HG03097 (cell line): ENCODE data around the gene KIF12.

ENCODE experiments used
- ATAC-seq: cut with Tn5 transposase; IDR thresholded peaks from one replicate; pipeline ENCODE4 v1.9.1; 2021; ENCODE audit not compliant: unreplicated experiment, low FRiP score

KIF12 gene

DNA sequence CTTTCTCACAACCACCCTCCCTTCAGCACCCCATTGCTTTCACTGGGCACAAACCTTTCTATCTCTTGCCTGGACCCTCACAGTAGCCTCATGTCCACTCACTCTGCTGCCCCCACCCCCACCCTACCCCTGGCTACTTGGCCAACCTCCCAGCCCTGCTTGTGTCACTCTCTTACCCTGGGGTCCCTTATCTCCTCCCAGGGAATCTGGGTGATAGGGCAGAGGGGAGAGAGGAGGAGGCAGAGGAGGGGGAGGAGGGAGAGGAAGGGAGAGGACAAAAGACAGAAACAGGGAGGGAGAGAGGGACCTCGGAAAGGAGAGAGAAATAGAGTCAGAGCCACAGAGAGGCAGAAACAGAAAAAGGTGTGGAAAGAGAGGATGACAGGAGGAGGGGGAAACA lies 25.0 kb upstream of the KIF12 start:
- no peak for ATAC-seq

DNA sequence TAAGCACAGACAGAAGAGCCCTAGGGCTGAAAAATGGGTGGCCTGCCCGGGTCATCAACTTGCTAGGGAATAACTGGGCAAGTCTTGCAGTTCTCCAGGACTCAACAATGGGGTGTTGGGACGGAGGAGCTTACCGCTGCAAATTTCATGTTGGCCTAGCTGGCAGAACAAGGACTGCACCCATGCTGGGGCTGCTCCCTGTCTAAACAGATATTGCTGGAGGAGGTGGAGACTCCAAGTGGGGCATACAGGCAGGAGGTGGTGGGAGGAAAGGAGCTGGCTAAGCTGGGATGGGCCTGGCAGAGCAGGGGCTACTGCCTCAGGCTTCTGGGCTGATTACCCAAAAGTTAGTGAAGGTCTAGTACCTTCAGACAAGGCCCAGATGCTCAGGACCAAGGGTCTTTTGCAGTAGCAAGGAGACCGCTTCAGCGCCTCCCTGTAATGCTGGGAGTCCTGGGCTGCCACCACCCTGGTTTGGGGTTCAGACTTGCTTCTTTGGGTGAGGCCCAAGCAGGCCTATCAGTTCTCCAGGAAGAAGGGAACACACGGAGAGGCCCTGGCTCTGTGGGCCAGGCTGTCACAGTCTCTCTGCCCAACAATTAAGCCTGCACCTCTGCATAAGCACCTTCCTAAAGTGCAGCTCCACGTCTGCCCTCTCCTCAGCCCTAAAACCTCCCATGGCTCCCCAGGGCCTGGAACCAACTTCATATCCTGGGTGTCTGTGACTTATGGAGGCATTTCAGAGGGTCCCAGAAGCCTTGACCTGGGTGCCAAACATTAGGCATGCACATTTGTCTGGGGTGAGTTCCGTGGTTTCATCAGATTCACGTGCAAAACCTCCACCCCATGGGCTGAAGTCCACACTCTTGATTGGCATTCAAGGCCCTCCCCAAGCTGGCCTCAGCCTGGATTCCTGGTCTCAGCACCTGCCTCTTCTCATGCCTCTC lies 24.2 kb upstream of the KIF12 start:
- ATAC-seq = no peak

DNA sequence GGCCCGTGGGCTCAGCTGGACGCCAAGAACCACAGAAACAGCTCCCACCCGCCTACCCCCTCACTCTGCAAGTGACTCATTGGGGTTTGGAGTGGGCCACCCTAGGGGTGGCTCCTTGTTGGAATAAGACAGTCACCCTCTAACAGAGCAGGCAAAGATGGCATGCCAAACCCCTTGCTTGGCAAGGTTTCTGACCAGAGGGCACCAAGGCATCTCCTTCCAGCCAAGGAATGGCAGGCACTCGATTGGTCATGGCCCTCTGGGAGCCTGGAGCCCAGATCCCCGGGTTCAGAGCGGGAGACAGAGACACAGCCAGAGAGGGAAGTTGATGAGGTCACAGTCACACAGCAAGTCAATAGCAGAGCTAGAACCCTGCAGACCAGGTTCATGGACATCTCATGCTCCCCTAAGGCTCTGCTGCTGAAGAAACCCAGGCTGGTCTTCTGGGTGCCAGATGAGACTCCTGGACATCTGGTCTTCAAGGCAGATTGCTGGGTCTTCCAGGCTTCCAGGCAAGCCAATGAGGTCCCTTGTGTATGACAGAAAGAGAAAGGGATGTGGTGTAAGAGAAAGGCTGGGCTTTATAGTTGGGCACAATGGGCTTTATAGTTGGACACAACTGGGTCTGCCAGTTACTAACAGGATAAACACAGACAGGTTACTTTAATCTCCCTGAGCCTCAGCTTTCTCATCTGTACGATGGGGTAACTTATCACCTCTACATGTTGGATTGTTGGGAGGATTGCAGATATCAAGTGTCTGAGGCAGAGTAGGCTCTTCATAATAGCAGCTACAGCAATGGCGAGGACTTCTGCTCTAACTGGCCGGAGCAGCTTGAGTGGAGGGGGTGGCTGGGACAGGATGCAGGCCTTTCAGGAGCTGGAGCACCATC lies 23.3 kb upstream of the KIF12 start:
- ATAC-seq = no peak

DNA sequence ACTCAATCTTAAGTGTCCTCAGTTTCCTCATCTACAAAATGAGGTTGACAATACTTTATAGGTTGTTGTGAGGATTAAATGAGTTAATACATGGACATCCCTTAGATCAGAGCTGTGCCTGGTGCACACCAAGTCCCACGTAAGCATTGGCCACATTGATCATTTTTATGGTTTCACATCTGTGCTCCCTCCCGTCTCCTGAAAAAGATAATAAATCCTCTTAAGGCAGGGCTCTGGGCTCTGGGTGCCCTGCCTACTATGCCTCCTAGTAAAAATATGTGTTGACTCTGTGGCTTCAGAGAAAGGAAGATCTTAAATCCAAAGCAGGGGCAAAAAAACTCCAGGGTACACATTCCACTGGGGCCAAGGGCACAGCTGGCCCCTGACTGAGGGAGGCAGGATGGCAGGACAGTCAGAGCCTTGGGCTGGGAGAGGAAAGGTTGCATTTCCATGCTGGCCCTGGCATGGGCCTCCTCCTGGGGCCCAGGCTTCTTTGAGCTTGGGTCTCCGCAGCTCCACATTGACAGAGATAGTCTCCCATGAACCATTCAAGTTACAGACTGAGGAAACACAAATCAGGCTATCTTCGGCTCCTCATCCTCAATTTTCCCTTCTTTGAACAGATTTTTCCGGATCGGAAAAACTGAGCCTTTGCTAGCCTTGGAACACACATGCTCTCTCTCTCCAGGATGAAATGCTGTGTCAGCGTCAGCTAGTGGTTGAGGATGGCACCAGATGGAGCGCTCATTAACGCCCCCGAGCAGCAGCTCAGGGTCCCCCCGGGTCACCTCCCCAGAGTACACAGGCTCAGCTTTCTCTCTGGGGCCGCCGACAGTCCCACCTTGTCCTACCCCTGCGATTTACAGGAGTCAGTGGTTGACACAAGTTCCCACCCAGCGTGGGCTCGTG lies 22.4 kb upstream of the KIF12 start:
- no peak for ATAC-seq

DNA sequence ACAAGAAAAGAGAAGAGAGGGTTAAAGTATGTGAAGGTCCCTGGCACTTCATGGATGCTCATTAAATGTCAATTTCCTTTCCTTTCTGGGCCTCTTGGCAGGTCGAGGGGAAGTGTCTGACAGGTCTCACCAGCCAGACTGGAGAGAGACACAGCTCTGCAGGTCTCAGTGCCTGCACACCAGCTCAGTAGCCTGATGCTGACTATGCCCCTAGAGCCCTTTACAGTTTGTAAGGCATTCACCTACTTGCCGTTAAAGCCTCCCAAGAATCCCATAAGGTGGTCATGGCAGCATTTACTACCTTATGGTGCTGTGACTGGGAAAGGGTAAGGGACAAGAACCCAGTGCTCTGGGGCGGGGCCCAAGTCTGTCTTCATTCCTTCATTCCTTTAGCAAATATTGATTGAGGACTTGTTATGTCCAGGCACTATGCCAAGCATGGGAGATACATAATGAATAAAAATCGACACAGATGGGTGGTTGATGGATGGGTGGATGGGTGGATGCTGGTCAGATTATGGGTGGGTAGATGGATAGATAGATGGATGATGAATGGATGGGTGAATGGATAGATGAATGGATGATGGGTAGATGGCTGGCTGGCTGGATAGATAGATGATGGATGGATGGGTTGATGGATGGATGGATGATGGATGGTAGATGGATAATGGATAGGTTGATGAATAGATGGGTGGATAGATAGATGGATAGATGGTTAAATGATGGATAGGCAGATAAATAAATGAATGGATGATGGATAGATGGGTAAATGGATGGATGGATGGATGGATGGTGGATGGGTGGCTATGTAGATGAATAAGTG lies 21.3 kb upstream of the KIF12 start:
- no peak for ATAC-seq

DNA sequence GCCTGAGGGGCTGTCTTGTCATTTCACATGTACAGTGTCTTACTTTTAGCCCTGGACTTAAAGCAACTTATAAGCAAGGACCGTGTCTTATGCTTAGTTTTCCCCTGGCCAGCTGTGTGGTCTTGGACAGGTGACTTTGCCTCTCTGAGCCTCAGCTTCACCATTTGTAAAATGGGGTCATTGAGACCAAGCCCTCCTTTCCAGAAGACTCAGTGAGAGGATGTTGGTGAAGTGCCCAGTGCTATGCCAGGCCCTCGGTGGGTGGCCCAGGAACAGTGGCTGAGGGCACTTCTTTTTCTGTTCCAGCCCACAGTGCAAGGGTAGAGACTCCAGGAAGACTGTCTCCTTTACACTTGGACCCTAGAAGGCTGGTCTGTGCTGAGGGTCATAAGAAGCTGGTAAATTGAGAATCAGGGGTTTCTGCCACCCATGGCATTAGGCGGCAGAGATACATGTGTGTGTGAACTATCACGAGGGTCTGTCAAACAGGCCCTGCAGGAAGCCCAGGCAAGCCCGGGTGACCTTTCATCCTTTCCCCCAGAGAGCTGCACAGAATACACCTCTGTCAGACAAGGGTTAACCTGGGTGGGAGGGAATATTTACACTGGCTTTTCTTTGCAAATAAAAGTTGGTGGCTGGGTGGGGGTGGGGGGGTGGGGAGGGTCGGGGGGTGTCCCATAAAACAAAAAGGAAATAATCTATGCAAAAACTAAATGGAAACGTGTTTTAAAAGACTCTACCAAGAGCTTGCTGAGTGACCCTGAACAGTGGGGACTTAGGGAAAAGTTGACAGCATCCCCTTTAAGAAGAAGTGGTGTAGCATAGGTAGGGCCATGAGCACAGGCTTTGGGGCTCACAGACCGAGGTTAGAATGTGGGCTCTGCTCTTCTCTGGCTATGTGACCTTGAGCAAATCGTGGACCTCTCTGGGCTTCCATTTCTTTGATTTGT lies 20.4 kb upstream of the KIF12 start:
- ATAC-seq = no peak

DNA sequence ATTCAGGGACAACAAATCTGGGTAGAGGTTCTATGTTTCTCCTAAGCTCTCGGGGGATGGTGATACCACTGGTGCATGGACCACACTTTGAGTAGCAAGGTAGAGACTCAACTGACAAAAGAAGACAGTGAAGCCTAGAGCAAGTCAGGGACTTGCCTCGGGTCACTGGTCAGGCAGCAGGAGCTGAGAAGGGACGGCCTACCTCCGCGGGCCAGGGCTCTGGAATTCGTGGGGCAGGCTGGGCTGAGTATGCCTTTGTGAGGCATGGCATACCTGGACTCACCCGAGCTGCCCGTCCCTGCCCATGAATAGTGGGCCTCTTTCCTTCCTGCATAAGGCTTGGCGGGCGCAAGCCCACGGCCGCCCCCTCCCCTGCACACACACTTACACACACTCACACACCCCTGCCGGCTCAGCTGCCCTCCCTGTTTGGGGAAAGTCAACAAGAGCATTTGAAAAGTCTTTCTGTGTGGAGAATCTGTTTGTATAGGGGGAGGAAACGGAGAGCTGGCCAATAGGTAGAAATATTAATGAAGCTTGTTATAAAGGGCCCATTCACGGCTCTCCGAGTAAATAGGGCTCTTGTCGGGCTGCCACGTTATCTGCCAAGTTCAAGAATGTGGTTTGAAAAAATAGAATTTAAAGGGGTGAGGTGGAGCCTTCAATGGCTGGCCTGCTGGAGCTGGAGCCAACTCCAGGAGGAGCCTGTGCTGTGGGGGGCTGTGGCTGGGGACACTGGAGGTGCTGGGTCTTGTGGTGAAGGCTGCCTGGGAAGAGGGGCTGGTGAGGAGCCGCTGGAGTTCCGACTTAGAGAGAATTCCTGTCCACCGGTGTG lies 19.1 kb upstream of the KIF12 start:
- no peak for ATAC-seq

DNA sequence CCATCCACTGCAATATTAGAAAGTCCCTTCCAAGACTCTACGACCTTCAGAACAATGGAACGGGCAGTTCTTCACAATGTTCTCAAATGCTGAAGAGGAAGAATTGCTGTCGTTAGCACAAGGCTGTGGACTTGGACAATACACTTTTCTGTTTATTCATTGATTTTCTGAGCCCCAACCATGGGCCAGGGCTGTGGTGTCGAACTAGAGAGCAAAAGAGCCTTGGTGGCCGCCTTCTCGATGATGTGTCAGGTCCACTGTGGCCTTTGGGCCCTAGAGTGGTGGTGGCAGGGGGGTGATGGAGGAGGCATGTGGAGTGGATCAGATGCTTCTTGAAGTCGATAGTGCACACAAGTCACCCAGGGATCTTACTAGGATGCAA lies 18.5 kb upstream of the KIF12 start:
- ATAC-seq = no peak

DNA sequence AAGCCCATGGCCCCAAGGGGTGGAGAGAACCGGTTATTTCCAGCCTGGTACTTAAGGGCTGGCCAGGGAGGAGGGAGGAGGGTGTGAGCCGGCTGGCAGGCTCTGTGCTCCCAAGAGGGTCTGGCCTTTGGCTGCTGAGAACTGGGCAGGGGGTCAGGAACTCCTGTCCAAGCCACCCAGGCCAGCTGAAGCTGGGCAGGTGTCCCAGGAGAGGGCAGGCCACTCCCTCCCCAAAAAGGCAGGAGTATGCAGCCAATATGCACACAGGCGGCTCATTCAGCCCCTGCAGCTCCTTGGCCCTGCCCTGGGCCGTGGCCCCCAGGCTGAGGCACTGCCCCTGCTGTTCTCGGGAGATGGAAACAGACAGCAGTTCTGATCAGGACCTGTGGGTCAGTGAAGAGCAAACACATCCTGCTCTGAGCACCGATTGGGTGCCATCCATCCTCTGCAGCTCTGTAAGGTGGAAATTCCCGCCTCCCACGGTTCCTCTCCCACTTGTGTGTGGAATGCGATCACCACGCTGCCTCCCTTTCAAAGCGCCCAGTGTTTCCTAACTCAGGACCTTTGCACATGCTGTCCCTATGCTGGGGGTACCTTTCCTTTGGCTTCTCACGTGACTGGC lies 17.1 kb upstream of the KIF12 start:
- no peak for ATAC-seq

DNA sequence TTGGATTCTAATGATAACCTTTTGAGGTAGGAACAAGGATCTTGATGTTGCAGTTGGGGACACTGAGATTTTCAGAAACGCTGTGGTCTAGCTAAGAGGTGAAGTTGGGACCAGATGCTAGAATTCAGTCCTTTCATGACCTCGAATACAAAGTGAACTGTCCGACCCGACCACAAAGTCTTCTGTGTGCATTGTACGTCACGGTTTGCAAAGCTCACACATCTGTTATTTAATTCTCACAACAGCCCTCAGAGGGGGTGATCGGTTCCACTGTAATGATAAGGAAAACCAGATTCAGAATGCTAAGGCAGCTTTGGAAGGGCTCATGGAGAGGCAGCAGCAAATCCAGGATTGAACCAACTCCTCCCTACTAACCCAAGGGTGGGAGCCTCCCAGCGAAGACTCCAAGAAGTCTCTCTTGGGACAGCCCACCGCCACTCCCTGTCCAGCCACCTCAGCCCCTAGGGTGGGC lies 16.6 kb upstream of the KIF12 start:
- ATAC-seq = no peak

DNA sequence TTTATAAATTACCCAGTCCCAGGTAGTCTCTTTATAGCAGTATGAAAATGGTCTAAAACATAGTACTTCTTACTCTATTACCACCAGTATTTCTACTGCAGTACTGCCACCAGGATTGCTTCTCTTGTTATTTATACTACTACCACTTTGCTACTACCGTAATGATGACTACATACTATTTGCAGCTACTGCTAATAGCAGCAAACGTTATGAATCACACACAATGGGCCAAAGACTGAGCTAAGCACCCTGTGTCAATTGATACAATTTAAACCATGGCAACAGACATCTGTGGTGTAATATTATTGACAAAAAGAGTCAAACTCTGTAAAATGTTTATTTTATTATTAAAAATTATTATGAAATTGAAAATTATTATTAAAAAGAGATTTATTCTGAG lies 15.3 kb upstream of the KIF12 start:
- no peak for ATAC-seq

DNA sequence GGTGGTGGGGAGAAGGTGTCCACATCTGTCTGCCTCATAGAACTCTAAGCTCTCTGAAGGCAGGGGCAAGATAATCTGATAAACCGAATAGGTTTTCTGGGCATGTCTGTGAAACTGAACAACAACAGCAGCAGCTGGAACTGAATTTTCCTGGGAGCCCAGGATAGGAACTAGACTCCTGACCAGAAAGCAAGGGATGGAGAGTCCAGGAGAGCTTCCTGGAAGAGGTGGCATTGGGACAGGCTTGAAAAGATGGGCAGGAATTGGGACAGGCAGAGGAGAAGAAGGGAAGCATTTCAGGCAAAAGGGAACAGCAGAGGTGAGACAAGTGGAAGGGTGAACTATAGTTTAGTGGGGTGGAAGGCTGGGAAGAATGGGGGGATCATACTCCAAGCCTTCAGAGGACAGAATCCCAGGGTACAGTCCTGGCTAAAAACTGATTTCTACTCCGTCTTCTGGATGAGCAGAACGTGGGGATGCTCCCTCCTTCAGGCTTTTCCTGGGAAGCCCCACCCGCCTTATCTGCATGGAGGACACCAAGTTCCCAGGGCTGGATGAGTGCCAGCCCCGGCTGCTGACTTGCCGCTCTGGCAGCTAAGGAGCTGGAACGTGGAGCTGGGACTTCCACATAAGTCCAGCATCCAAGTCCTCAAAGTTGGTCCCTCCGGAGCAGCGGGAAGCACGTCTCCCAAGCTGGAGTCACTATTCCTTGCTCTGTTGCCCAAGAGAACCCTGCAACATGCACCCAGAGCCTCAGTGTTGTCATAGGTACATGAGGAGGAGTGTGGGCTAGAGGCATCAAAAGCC lies 13.9 kb upstream of the KIF12 start:
- no peak for ATAC-seq

DNA sequence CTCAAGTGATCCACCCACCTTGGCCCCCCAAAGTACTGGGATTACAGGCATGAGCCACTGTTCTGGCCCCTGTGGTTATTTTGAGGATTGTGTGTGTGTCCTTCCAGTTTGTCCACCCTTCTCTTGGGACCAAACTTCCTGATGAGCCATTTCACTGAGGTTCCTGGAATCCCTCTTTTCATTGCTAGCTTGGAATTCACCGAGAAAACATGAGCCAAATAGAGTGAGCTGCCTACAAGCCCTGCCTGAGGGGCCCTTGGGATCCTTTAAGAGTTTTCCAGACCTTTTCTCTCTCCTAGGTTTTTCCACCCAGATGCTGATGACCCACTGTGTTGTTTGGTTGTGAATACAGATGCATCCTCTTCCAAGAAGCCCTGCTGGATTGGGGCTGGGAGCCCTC lies 13.2 kb upstream of the KIF12 start:
- no peak for ATAC-seq

DNA sequence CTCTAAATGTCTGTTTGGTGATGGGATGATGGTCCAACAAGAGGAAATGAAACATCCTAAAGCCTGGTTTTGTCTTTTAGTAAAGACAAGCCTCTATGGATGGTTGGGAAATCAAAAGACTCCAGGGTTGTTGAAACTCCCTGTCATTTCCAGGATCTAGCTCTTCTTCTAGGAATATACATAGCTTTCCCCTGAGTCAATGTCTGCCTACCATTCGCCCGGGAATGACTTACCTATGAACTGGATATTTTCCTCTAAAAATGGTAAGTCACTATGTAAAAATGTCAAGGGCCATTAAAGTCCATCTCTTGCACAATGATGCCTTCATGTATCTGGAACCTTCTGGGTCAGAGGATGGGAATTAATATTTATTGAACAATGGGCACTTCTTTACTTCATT lies 11.1 kb upstream of the KIF12 start:
- ATAC-seq = no peak

DNA sequence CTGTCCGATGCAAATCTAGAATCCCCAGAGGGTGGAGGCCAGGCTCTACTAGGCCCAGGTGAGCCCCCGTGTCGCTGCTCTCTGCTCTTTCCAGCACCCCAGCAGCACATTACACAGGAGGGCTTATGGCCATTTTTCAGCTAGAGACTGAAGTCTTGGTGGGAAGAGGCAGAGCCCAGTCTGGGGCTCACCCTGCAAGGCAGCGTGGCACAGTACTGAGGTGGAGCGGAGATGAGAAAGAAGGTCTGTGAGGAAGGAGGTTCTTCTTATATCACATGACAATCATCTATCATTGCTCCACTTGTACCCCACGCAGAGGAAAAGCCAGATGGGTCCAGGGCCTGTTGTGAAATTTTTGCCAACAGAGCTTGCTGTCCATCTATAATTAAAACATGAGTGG lies 10.0 kb upstream of the KIF12 start:
- no peak for ATAC-seq

DNA sequence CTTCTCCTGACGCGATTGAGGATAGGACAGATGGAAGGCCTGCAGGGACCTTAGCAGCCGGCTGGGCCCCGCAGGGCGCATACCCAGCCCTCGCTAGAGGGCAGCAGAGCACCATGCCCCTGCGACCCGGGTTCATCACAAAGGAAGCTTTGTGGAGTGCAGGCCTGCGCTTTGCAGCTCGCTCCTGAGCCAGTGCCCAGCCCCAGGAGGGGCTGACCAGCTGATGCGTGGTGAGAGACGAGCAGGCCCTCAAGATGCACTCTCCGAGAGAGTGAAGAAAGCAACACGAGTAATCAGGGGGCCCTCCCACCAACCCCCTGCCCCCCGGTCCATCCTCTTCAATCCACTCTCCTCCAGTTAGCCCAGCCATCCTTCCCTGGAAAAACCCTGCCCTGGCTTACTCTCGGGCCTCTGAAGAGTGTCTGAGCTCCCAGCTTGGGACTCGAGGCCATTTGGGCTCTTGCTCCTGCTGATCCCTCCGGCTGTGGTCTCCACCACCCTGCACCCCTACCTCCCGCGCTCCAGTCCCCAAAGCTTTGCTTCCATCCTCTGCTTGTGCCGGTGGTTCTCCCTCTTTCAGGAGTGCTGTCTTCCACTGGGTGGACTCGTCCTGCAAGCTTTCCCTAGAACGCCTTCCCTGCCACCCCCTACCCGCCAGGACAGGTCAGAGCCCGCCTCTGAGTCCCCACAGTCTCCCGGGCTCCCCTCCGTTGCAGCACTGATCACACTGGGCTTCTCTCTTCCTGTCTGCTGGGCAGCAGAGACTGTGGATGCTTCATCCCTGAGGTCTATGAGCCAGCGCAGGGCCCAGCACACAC lies 9.1 kb upstream of the KIF12 start:
- no peak for ATAC-seq
